H9 (cell line): ENCODE data around the gene F2R. TPM values are rescaled to one million over a fixed set of nuclear protein-coding genes. Genes with fewer than 3 reads are reported as not detected.

ENCODE experiments used
- DNase-seq: peaks from one replicate; pipeline ENCODE4 v3.0.0-alpha.2; 2017
- H2AFZ ChIP-seq: one replicate; pipeline ENCODE4 v1.6.1; 2013; ENCODE audit warnings: mild to moderate bottlenecking, low read length, control low read depth, moderate library complexity
- H2AK5ac ChIP-seq: 2 replicates; pipeline ENCODE4 v1.6.1; 2013; ENCODE audit warnings: low read length, control low read depth, mixed read lengths; ENCODE audit not compliant: insufficient read length
- H2BK120ac ChIP-seq: one replicate; pipeline ENCODE4 v1.6.1; 2013; ENCODE audit warnings: low read depth, mild to moderate bottlenecking, low read length, control low read depth, inconsistent platforms; ENCODE audit not compliant: poor library complexity, severe bottlenecking
- H2BK12ac ChIP-seq: 2 replicates; pipeline ENCODE4 v1.6.1; 2013; ENCODE audit warnings: low read length, control low read depth, mixed read lengths, low read depth; ENCODE audit not compliant: insufficient read length
- H2BK15ac ChIP-seq: 2 replicates; pipeline ENCODE4 v1.6.1; 2013; ENCODE audit warnings: low read depth, low read length, control low read depth
- H2BK20ac ChIP-seq: one replicate; pipeline ENCODE4 v1.6.1; 2013; ENCODE audit warnings: low read depth, mild to moderate bottlenecking, low read length, control low read depth, inconsistent platforms; ENCODE audit not compliant: poor library complexity, severe bottlenecking
- H2BK5ac ChIP-seq: 2 replicates; pipeline ENCODE4 v1.6.1; 2013; ENCODE audit warnings: low read length, control low read depth, mixed read lengths; ENCODE audit not compliant: insufficient read length
- H3K14ac ChIP-seq: 2 replicates; pipeline ENCODE4 v1.6.1; 2013; ENCODE audit warnings: low read length, control low read depth; ENCODE audit not compliant: insufficient read depth
- H3K18ac ChIP-seq: 2 replicates; pipeline ENCODE4 v1.6.1; 2013; ENCODE audit warnings: low read depth, mild to moderate bottlenecking, mixed read lengths, low read length, control low read depth; ENCODE audit not compliant: insufficient read length
- H3K23ac ChIP-seq: 2 replicates; pipeline ENCODE4 v1.6.1; 2013; ENCODE audit warnings: low read length, control low read depth, mixed read lengths, low read depth; ENCODE audit not compliant: insufficient read length
- H3K23me2 ChIP-seq: 2 replicates; pipeline ENCODE4 v1.6.1; 2013; ENCODE audit warnings: low read depth, mild to moderate bottlenecking, mixed read lengths, low read length, control low read depth; ENCODE audit not compliant: insufficient read length, poor library complexity, severe bottlenecking
- H3K27ac ChIP-seq: 2 replicates; pipeline ENCODE4 v1.5.1; 2013; ENCODE audit warnings: low read length, control low read depth, mixed read lengths, low read depth; ENCODE audit not compliant: insufficient read length
- H3K27me3 ChIP-seq: 2 replicates; pipeline ENCODE4 v1.6.1; 2013; ENCODE audit warnings: low read length, control low read depth, inconsistent platforms; ENCODE audit not compliant: insufficient read depth
- H3K4ac ChIP-seq: 2 replicates; pipeline ENCODE4 v1.6.1; 2013; ENCODE audit warnings: low read depth, mild to moderate bottlenecking, control low read depth, inconsistent platforms, low read length, moderate library complexity
- H3K4me1 ChIP-seq: 2 replicates; pipeline ENCODE4 v1.6.1; 2013; ENCODE audit warnings: low read length, control low read depth, inconsistent platforms; ENCODE audit not compliant: insufficient read depth
- H3K4me2 ChIP-seq: 2 replicates; pipeline ENCODE4 v1.6.1; 2013; ENCODE audit warnings: low read length, control low read depth, mixed read lengths; ENCODE audit not compliant: insufficient read length, insufficient read depth
- H3K56ac ChIP-seq: 2 replicates; pipeline ENCODE4 v1.6.1; 2013; ENCODE audit warnings: low read depth, mild to moderate bottlenecking, mixed read lengths, low read length, control low read depth; ENCODE audit not compliant: insufficient read length
- H3K79me1 ChIP-seq: 2 replicates; pipeline ENCODE4 v1.6.1; 2013; ENCODE audit warnings: low read depth, mild to moderate bottlenecking, moderate library complexity, low read length, control low read depth, inconsistent platforms; ENCODE audit not compliant: insufficient read depth, poor library complexity, severe bottlenecking
- H3K79me2 ChIP-seq: 2 replicates; pipeline ENCODE4 v1.6.1; 2013; ENCODE audit warnings: low read length, control low read depth, inconsistent platforms; ENCODE audit not compliant: insufficient read depth
- H3K9ac ChIP-seq: 2 replicates; pipeline ENCODE4 v1.6.1; 2013; ENCODE audit warnings: low read length, control low read depth, mixed read lengths; ENCODE audit not compliant: insufficient read length; ENCODE audit errors: extremely low read depth
- H3K9me3 ChIP-seq: one replicate; pipeline ENCODE4 v1.6.1; 2013; ENCODE audit warnings: low read depth, low read length, inconsistent platforms; ENCODE audit not compliant: control insufficient read depth
- H3T11ph ChIP-seq: one replicate; pipeline ENCODE4 v1.6.1; 2013; ENCODE audit warnings: mild to moderate bottlenecking, low read length, control low read depth, inconsistent platforms
- H4K20me1 ChIP-seq: one replicate; pipeline ENCODE4 v1.6.1; 2013; ENCODE audit not compliant: control insufficient read depth, insufficient read length, insufficient read depth
- H4K5ac ChIP-seq: 2 replicates; pipeline ENCODE4 v1.6.1; 2013; ENCODE audit warnings: low read depth, mild to moderate bottlenecking, mixed read lengths, low read length, control low read depth; ENCODE audit not compliant: insufficient read length
- H4K8ac ChIP-seq: replicated peaks from 2 replicates; pipeline ENCODE4 v1.6.1; 2013; ENCODE audit warnings: low read length, control low read depth, mixed read lengths, low read depth; ENCODE audit not compliant: insufficient read length
- H4K91ac ChIP-seq: 2 replicates; pipeline ENCODE4 v1.6.1; 2013; ENCODE audit warnings: low read depth, mild to moderate bottlenecking, moderate library complexity, mixed read lengths, low read length, control low read depth; ENCODE audit not compliant: insufficient read length
- H3K27ac Mint-ChIP-seq, 3 experiments: 2 replicates in 2 of 3; 3 replicates in 1 of 3; pipeline ENCODE4 v1.8.0; 2020 to 2021; ENCODE audit warnings: mixed read lengths in 3 of 3, mild to moderate bottlenecking in 1 of 3, moderate library complexity in 1 of 3
- H3K27me3 Mint-ChIP-seq: 2 replicates; pipeline ENCODE4 v1.8.0; 2021; ENCODE audit warnings: low read depth, mild to moderate bottlenecking, moderate library complexity, mixed read lengths
- H3K36me3 Mint-ChIP-seq, 3 experiments: 2 replicates in 2 of 3; 3 replicates in 1 of 3; pipeline ENCODE4 v1.8.0; 2020 to 2021; ENCODE audit warnings: low read depth in 3 of 3, mixed read lengths in 3 of 3; ENCODE audit not compliant: insufficient read depth in 1 of 3
- H3K4me1 Mint-ChIP-seq, 2 experiments: 2 replicates each; pipeline ENCODE4 v1.8.0; 2020; ENCODE audit warnings: mixed read lengths in 2 of 2
- H3K4me3 Mint-ChIP-seq, 2 experiments: 2 replicates in 1 of 2; 3 replicates in 1 of 2; pipeline ENCODE4 v1.8.0; 2020 to 2021; ENCODE audit warnings: mild to moderate bottlenecking in 2 of 2, mixed read lengths in 2 of 2, moderate library complexity in 1 of 2
- H3K9me3 Mint-ChIP-seq, 2 experiments: 2 replicates in 1 of 2; 3 replicates in 1 of 2; pipeline ENCODE4 v1.8.0; 2020; ENCODE audit warnings: mild to moderate bottlenecking in 2 of 2, mixed read lengths in 2 of 2, moderate library complexity in 1 of 2
- WGBS: extraction: QIAGEN DNeasy Blood & Tissue Kit; methylation state at CpG from one replicate; pipeline ENCODE4 v1.1.7; 2013; ENCODE audit warnings: missing lambda C conversion rate, low lambda C conversion rate, mixed read lengths; ENCODE audit not compliant: insufficient read length; ENCODE audit errors: extremely low coverage; 5-methylcytosine and 5-hydroxymethylcytosine counted together
- total RNA-seq: library from RNA; stranded (reverse); gene quantifications from 2 replicates; pipeline ENCODE4 v1.2.1, GENCODE V29; 2021
- TF ChIP-seq, protein P1 (sequence below): fragments of 200-600 bp; sonication (generic); conservative IDR thresholded peaks from 3 replicates; pipeline ENCODE4 v1.8.0; 2021; ENCODE audit warnings: antibody characterized with exemption, mild to moderate bottlenecking

Gene F2R
- total RNA-seq, 1 experiment from 2014 or later, result 14.8 TPM

DNA sequence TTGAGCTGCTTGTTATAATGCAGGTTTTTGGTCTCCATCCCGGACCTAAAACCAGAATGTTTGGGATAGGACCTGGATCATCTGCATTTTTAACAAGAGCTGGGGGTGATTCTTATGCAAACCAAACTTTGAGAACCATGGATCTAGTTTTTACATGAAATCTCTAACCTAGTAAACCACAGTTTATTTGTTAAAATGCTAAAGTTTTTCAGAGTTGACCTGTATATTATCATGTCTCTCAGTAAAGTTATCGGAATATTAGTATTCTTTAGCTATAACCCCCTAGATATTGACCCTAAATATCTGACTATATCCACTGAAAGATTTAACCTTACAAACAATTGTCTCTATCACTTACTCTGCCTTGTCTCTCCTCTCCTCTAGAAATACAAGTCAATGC is 28.7 kb downstream of the F2R start:
- Histone ChIP-seq H3K56ac (no peak overlapping the region), H3K4me1 (no peaks in the 10 kb centered on the region), H3K23ac (no peak overlapping the region), H2AFZ (no peak overlapping the region), H2BK20ac (no peak overlapping the region), H3T11ph (no peak overlapping the region), H3K27ac (no peak overlapping the region), H3K27me3 (no peaks in the 10 kb centered on the region), H3K79me2 (no peaks in the 10 kb centered on the region), H4K20me1 (no peaks in the 10 kb centered on the region), H2BK5ac (no peak overlapping the region), H3K23me2 (no peaks in the 10 kb centered on the region), H3K9ac (no peak overlapping the region), H3K79me1 (no peaks in the 10 kb centered on the region), H3K14ac (no peak overlapping the region), H2AK5ac (no peak overlapping the region), H3K4me2 (no peak overlapping the region), H2BK120ac (no peak overlapping the region), H4K8ac (no peak overlapping the region), H2BK15ac (no peak overlapping the region), H3K4ac (no peak overlapping the region), H3K18ac (no peak overlapping the region), H4K91ac (no peak overlapping the region), H4K5ac (no peak overlapping the region), H2BK12ac (no peak overlapping the region), H3K9me3 (no peaks in the 10 kb centered on the region)
- TF ChIP-seq, protein P1, sequence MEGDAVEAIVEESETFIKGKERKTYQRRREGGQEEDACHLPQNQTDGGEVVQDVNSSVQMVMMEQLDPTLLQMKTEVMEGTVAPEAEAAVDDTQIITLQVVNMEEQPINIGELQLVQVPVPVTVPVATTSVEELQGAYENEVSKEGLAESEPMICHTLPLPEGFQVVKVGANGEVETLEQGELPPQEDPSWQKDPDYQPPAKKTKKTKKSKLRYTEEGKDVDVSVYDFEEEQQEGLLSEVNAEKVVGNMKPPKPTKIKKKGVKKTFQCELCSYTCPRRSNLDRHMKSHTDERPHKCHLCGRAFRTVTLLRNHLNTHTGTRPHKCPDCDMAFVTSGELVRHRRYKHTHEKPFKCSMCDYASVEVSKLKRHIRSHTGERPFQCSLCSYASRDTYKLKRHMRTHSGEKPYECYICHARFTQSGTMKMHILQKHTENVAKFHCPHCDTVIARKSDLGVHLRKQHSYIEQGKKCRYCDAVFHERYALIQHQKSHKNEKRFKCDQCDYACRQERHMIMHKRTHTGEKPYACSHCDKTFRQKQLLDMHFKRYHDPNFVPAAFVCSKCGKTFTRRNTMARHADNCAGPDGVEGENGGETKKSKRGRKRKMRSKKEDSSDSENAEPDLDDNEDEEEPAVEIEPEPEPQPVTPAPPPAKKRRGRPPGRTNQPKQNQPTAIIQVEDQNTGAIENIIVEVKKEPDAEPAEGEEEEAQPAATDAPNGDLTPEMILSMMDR, result no peak
- DNase-seq, result no peak
- no peaks in the 10 kb centered on the region for H3K9me3 Mint-ChIP-seq
- H3K27me3 Mint-ChIP-seq, result no peaks in the 10 kb centered on the region
- H3K27ac Mint-ChIP-seq, result no peak overlapping the region
- H3K4me1 Mint-ChIP-seq, result peaks cover 0 to 8% of the 10 kb centered on the region in 2 experiments; a peak in 2 of 4 replicates
- no CpG with 5 or more reads among the region's 2 CpGs for WGBS
- no peak overlapping the region for H3K4me3 Mint-ChIP-seq
- H3K36me3 Mint-ChIP-seq, result no peaks in the 10 kb centered on the region
